T-helper 1 cell (primary cell): Measurements from ENCODE around the gene DIAPH2.

Experiments
- DNase-seq, 5 donors: peaks; one replicate each; pipeline ENCODE4 v3.0.0-alpha.2; 2012 to 2020

DIAPH2 gene

GRCh38 chrX:97609357-97609756 lies 924.7 kb downstream of the DIAPH2 start:
- no peak for DNase-seq

- DNase-seq = no peak
These were observed 925.3 kb downstream of the DIAPH2 start for GRCh38 chrX:97609938-97610337.

GRCh38 chrX:97616883-97617530 lies 932.4 kb downstream of the DIAPH2 start:
- no peak for DNase-seq

- no peak for DNase-seq
These were observed 934.9 kb downstream of the DIAPH2 start for GRCh38 chrX:97619499-97619898.

- DNase-seq = no peak
These were observed 937.5 kb downstream of the DIAPH2 start for GRCh38 chrX:97622111-97622510.

GRCh38 chrX:97628326-97628725 lies 943.7 kb downstream of the DIAPH2 start:
- no peak for DNase-seq

GRCh38 chrX:97628807-97629596 lies 944.4 kb downstream of the DIAPH2 start:
- no peak for DNase-seq

GRCh38 chrX:97629597-97629985 lies 944.9 kb downstream of the DIAPH2 start:
- DNase-seq = no peak

- DNase-seq = no peak
These were observed 949.2 kb downstream of the DIAPH2 start for GRCh38 chrX:97633798-97634197.

- DNase-seq = no peak
These were observed 952.0 kb downstream of the DIAPH2 start for GRCh38 chrX:97636473-97637140.

- DNase-seq = no peak
These were observed 952.6 kb downstream of the DIAPH2 start for GRCh38 chrX:97637289-97637688.

- no peak for DNase-seq
These were observed 954.0 kb downstream of the DIAPH2 start for GRCh38 chrX:97638621-97639020.

GRCh38 chrX:97639526-97639925 lies 954.9 kb downstream of the DIAPH2 start:
- DNase-seq = peak in 1 of 5 donors; percentile 13
